Measurements from ENCODE around the gene PCDH9.

Gene PCDH9

GRCh38 chr13:66520511-66521355, 709.4 kb downstream of the PCDH9 start:
- no peak for DNase-seq (ENCODE audit: low spot score)

GRCh38 chr13:66519259-66519658, 710.9 kb downstream of the PCDH9 start:
- DNase-seq (ENCODE audit: low spot score): no peak

GRCh38 chr13:66518068-66518467, 712.1 kb downstream of the PCDH9 start:
- no peak for DNase-seq (ENCODE audit: low spot score)

GRCh38 chr13:66513728-66514127, 716.4 kb downstream of the PCDH9 start:
- no peak for DNase-seq (ENCODE audit: low spot score)

GRCh38 chr13:66509175-66509574, 721.0 kb downstream of the PCDH9 start:
- DNase-seq (ENCODE audit: low spot score): no peak

- DNase-seq (ENCODE audit: low spot score): no peak
These were observed 721.8 kb downstream of the PCDH9 start for GRCh38 chr13:66508153-66508909.

GRCh38 chr13:66506979-66507378, 723.2 kb downstream of the PCDH9 start:
- DNase-seq (ENCODE audit: low spot score): no peak

GRCh38 chr13:66506051-66506777, 723.9 kb downstream of the PCDH9 start:
- no peak for DNase-seq (ENCODE audit: low spot score)

GRCh38 chr13:66503890-66504289, 726.2 kb downstream of the PCDH9 start:
- DNase-seq (ENCODE audit: low spot score): no peak

GRCh38 chr13:66501181-66501580, 729.0 kb downstream of the PCDH9 start:
- DNase-seq (ENCODE audit: low spot score): no peak

- DNase-seq (ENCODE audit: low spot score): no peak
These were observed 737.7 kb downstream of the PCDH9 start for GRCh38 chr13:66492479-66492878.

- DNase-seq (ENCODE audit: low spot score): no peak
These were observed 738.9 kb downstream of the PCDH9 start for GRCh38 chr13:66491251-66491650.

- DNase-seq (ENCODE audit: low spot score): no peak
These were observed 740.5 kb downstream of the PCDH9 start for GRCh38 chr13:66489586-66489985.

- DNase-seq (ENCODE audit: low spot score): no peak
These were observed 741.0 kb downstream of the PCDH9 start for GRCh38 chr13:66489172-66489571.

GRCh38 chr13:66483712-66484111, 746.4 kb downstream of the PCDH9 start:
- no peak for DNase-seq (ENCODE audit: low spot score)

- no peak for DNase-seq (ENCODE audit: low spot score)
These were observed 747.3 kb downstream of the PCDH9 start for GRCh38 chr13:66482836-66483235.

GRCh38 chr13:66477816-66478215, 752.3 kb downstream of the PCDH9 start:
- DNase-seq (ENCODE audit: low spot score): no peak

- DNase-seq (ENCODE audit: low spot score): no peak
These were observed 755.1 kb downstream of the PCDH9 start for GRCh38 chr13:66475061-66475460.

- DNase-seq (ENCODE audit: low spot score): no peak
These were observed 760.4 kb downstream of the PCDH9 start for GRCh38 chr13:66469745-66470144.

- DNase-seq (ENCODE audit: low spot score): no peak
These were observed 761.5 kb downstream of the PCDH9 start for GRCh38 chr13:66468656-66469055.

GRCh38 chr13:66462187-66462586, 767.9 kb downstream of the PCDH9 start:
- DNase-seq (ENCODE audit: low spot score): no peak

- no peak for DNase-seq (ENCODE audit: low spot score)
These were observed 769.1 kb downstream of the PCDH9 start for GRCh38 chr13:66461021-66461420.

- DNase-seq (ENCODE audit: low spot score): no peak
These were observed 770.5 kb downstream of the PCDH9 start for GRCh38 chr13:66459634-66460033.

All from CD4-positive, alpha-beta T cell treated with Interleukin-6 at 100 ng/mL for 8 hours (primary cell).